Osteoblast (primary cell): ENCODE results near the gene AOC2. TPM values are rescaled to one million over a fixed set of nuclear protein-coding genes. Genes with fewer than 3 reads are reported as not detected.

Source experiments
- DNase-seq: peaks from one replicate; pipeline ENCODE4 v3.0.0; 2011; ENCODE audit warnings: low spot score, mixed read lengths; ENCODE audit not compliant: insufficient read length; ENCODE audit errors: missing footprints
- H2AFZ ChIP-seq: 2 replicates; pipeline ENCODE4 v1.6.0; 2011; ENCODE audit warnings: mild to moderate bottlenecking, low read length
- H3K27ac ChIP-seq: 2 replicates; pipeline ENCODE4 v1.5.1; 2011; ENCODE audit warnings: mild to moderate bottlenecking, low read depth, low read length, moderate library complexity
- H3K27me3 ChIP-seq: 2 replicates; pipeline ENCODE4 v1.6.0; 2012; ENCODE audit warnings: mild to moderate bottlenecking, control low read depth, inconsistent platforms, low read length, moderate library complexity; ENCODE audit not compliant: insufficient read depth
- H3K36me3 ChIP-seq: 2 replicates; pipeline ENCODE4 v1.5.1; 2011; ENCODE audit warnings: mild to moderate bottlenecking, low read length, control low read depth, moderate library complexity; ENCODE audit not compliant: insufficient read depth
- H3K4me1 ChIP-seq: 2 replicates; pipeline ENCODE4 v1.5.1; 2011; ENCODE audit warnings: mild to moderate bottlenecking, low read length, control low read depth, moderate library complexity; ENCODE audit not compliant: insufficient read depth
- H3K4me2 ChIP-seq: 2 replicates; pipeline ENCODE4 v1.6.0; 2011; ENCODE audit warnings: mild to moderate bottlenecking, low read length; ENCODE audit not compliant: insufficient read depth
- H3K4me3 ChIP-seq: fragments of 200-600 bp; sonication (generic); 3 replicates; pipeline ENCODE4 v1.5.1; 2012; ENCODE audit warnings: mild to moderate bottlenecking, low read length, inconsistent platforms; ENCODE audit not compliant: insufficient read depth
- H3K79me2 ChIP-seq: 2 replicates; pipeline ENCODE4 v1.6.0; 2012; ENCODE audit warnings: mild to moderate bottlenecking, low read length, control low read depth, inconsistent platforms; ENCODE audit not compliant: insufficient read depth
- H3K9me3 ChIP-seq: 2 replicates; pipeline ENCODE4 v1.5.1; 2011; ENCODE audit warnings: low read depth, low read length, control low read depth
- H4K20me1 ChIP-seq: 2 replicates; pipeline ENCODE4 v1.6.0; 2012; ENCODE audit warnings: mild to moderate bottlenecking, low read length, control low read depth; ENCODE audit not compliant: insufficient read depth
- total RNA-seq: library from RNA; depleted of rRNA; stranded (reverse); fragments of >200 nt; gene quantifications from 2 replicates; pipeline ENCODE4 v1.2.3, GENCODE V29; 2012
- TF ChIP-seq, protein P1 (sequence below): IDR thresholded peaks from 2 replicates; pipeline ENCODE4 v1.5.1; 2011; ENCODE audit warnings: mild to moderate bottlenecking, low read depth, low read length, moderate library complexity; ENCODE audit errors: extremely low read depth

Gene AOC2
- total RNA-seq, 1 donor: 0.72 TPM

DNA sequence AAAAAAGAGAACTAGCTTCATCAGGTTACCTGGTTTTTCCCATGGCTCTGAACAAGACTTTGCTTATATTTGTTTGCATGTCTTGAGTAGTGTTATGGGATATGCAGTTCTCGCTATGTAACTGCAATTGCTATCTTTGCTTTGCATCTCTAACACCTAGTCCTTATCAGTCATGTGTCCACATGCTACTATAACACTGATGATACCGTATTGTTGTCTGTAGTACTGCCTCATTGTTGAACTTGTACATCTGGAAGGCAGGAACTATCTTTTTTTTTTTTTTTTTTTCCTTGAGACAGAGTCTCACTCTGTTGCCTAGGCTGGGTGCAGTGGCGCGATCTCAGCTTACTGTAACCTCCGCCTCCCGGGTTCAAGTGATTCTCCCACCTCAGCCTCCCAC is 8.6 kb upstream of the AOC2 start:
- Histone ChIP-seq H3K4me3 (no peak overlapping the region), H2AFZ (no peak overlapping the region), H3K36me3 (peaks cover 55% of the 10 kb centered on the region), H3K27ac (no peak overlapping the region), H3K79me2 (peaks cover 38% of the 10 kb centered on the region), H3K9me3 (no peaks in the 10 kb centered on the region), H4K20me1 (peaks cover 13% of the 10 kb centered on the region), H3K27me3 (no peaks in the 10 kb centered on the region), H3K4me2 (no peak overlapping the region), H3K4me1 (peaks cover 10% of the 10 kb centered on the region)
- no peak for DNase-seq
- TF ChIP-seq, protein P1, sequence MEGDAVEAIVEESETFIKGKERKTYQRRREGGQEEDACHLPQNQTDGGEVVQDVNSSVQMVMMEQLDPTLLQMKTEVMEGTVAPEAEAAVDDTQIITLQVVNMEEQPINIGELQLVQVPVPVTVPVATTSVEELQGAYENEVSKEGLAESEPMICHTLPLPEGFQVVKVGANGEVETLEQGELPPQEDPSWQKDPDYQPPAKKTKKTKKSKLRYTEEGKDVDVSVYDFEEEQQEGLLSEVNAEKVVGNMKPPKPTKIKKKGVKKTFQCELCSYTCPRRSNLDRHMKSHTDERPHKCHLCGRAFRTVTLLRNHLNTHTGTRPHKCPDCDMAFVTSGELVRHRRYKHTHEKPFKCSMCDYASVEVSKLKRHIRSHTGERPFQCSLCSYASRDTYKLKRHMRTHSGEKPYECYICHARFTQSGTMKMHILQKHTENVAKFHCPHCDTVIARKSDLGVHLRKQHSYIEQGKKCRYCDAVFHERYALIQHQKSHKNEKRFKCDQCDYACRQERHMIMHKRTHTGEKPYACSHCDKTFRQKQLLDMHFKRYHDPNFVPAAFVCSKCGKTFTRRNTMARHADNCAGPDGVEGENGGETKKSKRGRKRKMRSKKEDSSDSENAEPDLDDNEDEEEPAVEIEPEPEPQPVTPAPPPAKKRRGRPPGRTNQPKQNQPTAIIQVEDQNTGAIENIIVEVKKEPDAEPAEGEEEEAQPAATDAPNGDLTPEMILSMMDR: no peak

DNA sequence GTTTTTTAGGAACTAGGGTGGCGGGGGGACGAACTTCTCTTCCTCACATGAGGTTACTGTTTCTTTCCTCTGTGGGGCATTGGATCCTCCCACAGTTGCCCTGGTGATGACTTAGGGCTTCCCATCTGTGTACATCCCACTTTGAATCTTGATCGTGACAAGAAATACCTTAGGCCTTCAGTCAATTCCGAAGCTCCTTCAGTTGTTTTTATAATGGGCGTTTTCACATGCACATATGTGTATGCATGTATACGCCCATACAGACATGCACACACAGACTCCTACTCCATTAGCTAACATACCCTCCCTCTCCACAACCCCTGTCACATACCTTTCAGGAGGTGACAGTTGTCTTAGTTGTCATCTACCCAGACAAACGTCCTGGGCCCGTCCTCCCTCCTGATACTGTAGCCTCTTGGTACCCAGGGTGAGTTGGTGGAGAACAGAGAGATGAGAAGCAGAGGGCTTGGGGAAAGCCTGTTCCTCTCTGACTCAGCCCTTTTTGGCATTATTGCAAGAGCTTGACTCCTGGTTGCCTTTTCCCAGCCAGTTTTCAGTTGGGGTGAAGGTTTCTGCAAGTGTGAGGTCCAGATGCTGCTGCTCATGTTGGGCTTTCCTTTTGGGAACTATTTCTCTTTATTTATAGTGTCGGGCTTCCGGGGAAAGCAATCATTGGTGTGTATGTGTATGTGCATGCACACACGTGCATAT is 2.2 kb upstream of the AOC2 start:
- peaks cover 30% of the 10 kb centered on the region for H4K20me1 ChIP-seq
- peak; percentile 68 for DNase-seq
- H3K79me2 ChIP-seq: peaks cover 4% of the 10 kb centered on the region
- H3K4me3 ChIP-seq: no peak overlapping the region
- peaks cover 15% of the 10 kb centered on the region for H3K4me1 ChIP-seq
- no peaks in the 10 kb centered on the region for H3K27me3 ChIP-seq
- no peak overlapping the region for H3K27ac ChIP-seq
- H2AFZ ChIP-seq: no peak overlapping the region
- H3K9me3 ChIP-seq: no peaks in the 10 kb centered on the region
- H3K36me3 ChIP-seq: peaks cover 68% of the 10 kb centered on the region
- TF ChIP-seq, protein P1: no peak
- H3K4me2 ChIP-seq: no peak overlapping the region

DNA sequence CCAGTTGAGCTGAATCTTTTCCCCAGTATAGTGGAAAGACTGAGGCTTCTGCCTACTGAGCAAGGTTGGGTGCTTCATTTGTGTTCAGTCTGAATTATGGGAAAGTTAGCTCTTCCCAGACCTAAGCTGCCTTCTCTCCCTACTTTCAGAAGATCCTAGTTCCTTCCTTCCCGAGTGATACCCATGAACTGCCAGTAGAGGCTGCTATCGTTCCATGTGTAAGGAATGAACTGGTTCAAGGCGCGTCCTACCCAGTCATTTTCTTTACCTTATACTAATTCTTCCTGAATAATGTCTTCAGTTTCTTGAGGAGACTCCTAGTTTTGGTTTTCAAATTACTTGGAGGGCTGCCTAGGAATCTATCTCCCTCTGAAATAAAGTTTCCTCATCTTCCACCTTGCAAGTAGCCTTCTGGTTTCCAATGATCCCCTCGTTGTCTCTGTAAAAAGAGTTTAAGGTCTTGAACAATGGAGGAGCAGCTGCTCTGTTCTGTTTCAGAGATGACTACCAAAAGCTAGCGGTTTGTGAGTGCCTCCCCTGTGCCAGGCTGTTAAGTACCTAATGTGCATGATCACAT is 934 bp upstream of the AOC2 start:
- H3K36me3 ChIP-seq: peaks cover 55% of the 10 kb centered on the region

More for the DNA sequence above, 934 bp upstream of the AOC2 start:
- H4K20me1 ChIP-seq: peaks cover 29% of the 10 kb centered on the region
- H3K79me2 ChIP-seq: no peaks in the 10 kb centered on the region
- H3K4me1 ChIP-seq: peaks cover 16% of the 10 kb centered on the region
- no peak overlapping the region for H3K4me3 ChIP-seq
- H3K27me3 ChIP-seq: no peaks in the 10 kb centered on the region
- peak; percentile 95 for DNase-seq
- TF ChIP-seq, protein P1: peak; percentile 100
- no peak overlapping the region for H2AFZ ChIP-seq
- H3K27ac ChIP-seq: no peak overlapping the region
- no peaks in the 10 kb centered on the region for H3K9me3 ChIP-seq
- H3K4me2 ChIP-seq: no peak overlapping the region
